Mesothelial cell of epicardium (in vitro differentiated cells): ENCODE measurements around the gene DUSP16. TPM values are rescaled to one million over a fixed set of nuclear protein-coding genes. Genes with fewer than 3 reads are reported as not detected.
"Not testable (repeated sequence)": the region's sequence is repeated elsewhere in the genome, so short reads cannot be mapped to it uniquely, and the experiment has no call there.

ENCODE experiments used
- DNase-seq, 2 experiments: peaks; one replicate each; pipeline ENCODE4 v3.0.0; 2021; ENCODE audit warnings: low spot score in 2 of 2; ENCODE audit not compliant: unreplicated experiment in 2 of 2
- H3K27ac Mint-ChIP-seq: 2 replicates; pipeline ENCODE4 v1.8.0; 2021; ENCODE audit warnings: mixed read lengths
- H3K27me3 Mint-ChIP-seq: 2 replicates; pipeline ENCODE4 v1.8.0; 2021; ENCODE audit warnings: low read depth, mixed read lengths
- H3K36me3 Mint-ChIP-seq: 2 replicates; pipeline ENCODE4 v1.8.0; 2021; ENCODE audit warnings: mixed read lengths
- H3K4me1 Mint-ChIP-seq: 2 replicates; pipeline ENCODE4 v1.8.0; 2021; ENCODE audit warnings: mixed read lengths
- H3K4me3 Mint-ChIP-seq: 2 replicates; pipeline ENCODE4 v1.8.0; 2021; ENCODE audit warnings: mild to moderate bottlenecking, moderate library complexity, mixed read lengths
- H3K9me3 Mint-ChIP-seq: 2 replicates; pipeline ENCODE4 v1.8.0; 2021; ENCODE audit warnings: mixed read lengths
- CTCF ChIP-seq: fragments of 200-600 bp; sonication (generic); IDR thresholded peaks from one replicate; pipeline ENCODE4 v1.5.0; 2021; ENCODE audit warnings: antibody characterized with exemption; ENCODE audit not compliant: unreplicated experiment
- total RNA-seq: library from RNA; stranded (reverse); gene quantifications from 3 replicates; pipeline ENCODE4 v1.2.1, GENCODE V29; 2021

Gene DUSP16
- total RNA-seq, 1 donor from 2014 or later: 31.5 TPM

GRCh38 chr12:12507121-12507520 is 55.5 kb downstream of the DUSP16 start:
- TF ChIP-seq CTCF: no peak
- H3K4me1 Mint-ChIP-seq: peaks cover 32% of the 10 kb centered on the region

GRCh38 chr12:12506496-12506890 is 56.2 kb downstream of the DUSP16 start:
- H3K9me3 Mint-ChIP-seq: no peaks in the 10 kb centered on the region
- TF ChIP-seq CTCF: no peak
- peak overlapping the region; percentile 7 for H3K4me3 Mint-ChIP-seq
- H3K27ac Mint-ChIP-seq: peak overlapping the region; percentile 69
- H3K27me3 Mint-ChIP-seq: no peaks in the 10 kb centered on the region
- no peaks in the 10 kb centered on the region for H3K36me3 Mint-ChIP-seq
- peaks cover 34% of the 10 kb centered on the region for H3K4me1 Mint-ChIP-seq
- DNase-seq: no peak

More at GRCh38 chr12:12507121-12507520, 55.5 kb downstream of the DUSP16 start:
- Mint-ChIP-seq H3K4me3 (no peak overlapping the region), H3K36me3 (no peaks in the 10 kb centered on the region), H3K9me3 (no peaks in the 10 kb centered on the region), H3K27ac (peak overlapping the region; percentile 69), H3K27me3 (no peaks in the 10 kb centered on the region)
- no peak for DNase-seq

GRCh38 chr12:12505544-12506495 is 56.8 kb downstream of the DUSP16 start:
- Mint-ChIP-seq H3K27ac (peak overlapping the region; percentile 69), H3K9me3 (no peaks in the 10 kb centered on the region), H3K36me3 (no peaks in the 10 kb centered on the region), H3K4me1 (peaks cover 41% of the 10 kb centered on the region), H3K4me3 (peak overlapping the region; percentile 7), H3K27me3 (no peaks in the 10 kb centered on the region)
- no peak for TF ChIP-seq CTCF
- DNase-seq: no peak

GRCh38 chr12:12503384-12504078 is 59.1 kb downstream of the DUSP16 start:
- no peaks in the 10 kb centered on the region for H3K9me3 Mint-ChIP-seq
- H3K4me1 Mint-ChIP-seq: peaks cover 49% of the 10 kb centered on the region
- H3K27ac Mint-ChIP-seq: peak overlapping the region; percentile 50
- no peaks in the 10 kb centered on the region for H3K27me3 Mint-ChIP-seq
- DNase-seq: no peak
- no peak for TF ChIP-seq CTCF
- H3K36me3 Mint-ChIP-seq: peaks cover 5% of the 10 kb centered on the region
- no peak overlapping the region for H3K4me3 Mint-ChIP-seq

- no peaks in the 10 kb centered on the region for H3K9me3 Mint-ChIP-seq
- no peaks in the 10 kb centered on the region for H3K27me3 Mint-ChIP-seq
- TF ChIP-seq CTCF: no peak
- no peak overlapping the region for H3K27ac Mint-ChIP-seq
- DNase-seq: no peak
- H3K36me3 Mint-ChIP-seq: peaks cover 5% of the 10 kb centered on the region
- H3K4me1 Mint-ChIP-seq: peaks cover 44% of the 10 kb centered on the region
- no peak overlapping the region for H3K4me3 Mint-ChIP-seq
Observed at GRCh38 chr12:12502815-12503151, 59.9 kb downstream of the DUSP16 start.

GRCh38 chr12:12502130-12502814 is 60.4 kb downstream of the DUSP16 start:
- H3K27ac Mint-ChIP-seq, H3K9me3 Mint-ChIP-seq, H3K36me3 Mint-ChIP-seq, H3K27me3 Mint-ChIP-seq, DNase-seq, H3K4me3 Mint-ChIP-seq: not testable (repeated sequence)
- peaks cover 44% of the 10 kb centered on the region for H3K4me1 Mint-ChIP-seq
